HEK293 (cell line): Measurements from ENCODE around the gene CCZ1.

Experiments used
- ATF2 ChIP-seq: fragments of 450-650 bp; formaldehyde crosslinking; IDR thresholded peaks from 2 replicates; pipeline ENCODE4 v1.5.1; 2016; ENCODE audit warnings: missing biosample characterization, missing genetic modification characterization, low read depth
- CTCF ChIP-seq: fragments of 450-650 bp; formaldehyde crosslinking; IDR thresholded peaks from 2 replicates; pipeline ENCODE4 v1.5.1; 2016; ENCODE audit warnings: missing biosample characterization, missing genetic modification characterization
- PRDM2 ChIP-seq: fragments of 450-650 bp; formaldehyde crosslinking; IDR thresholded peaks from 2 replicates; pipeline ENCODE4 v1.5.1; 2016; ENCODE audit warnings: missing biosample characterization, missing genetic modification characterization, borderline replicate concordance
- PRDM6 ChIP-seq: fragments of 450-650 bp; formaldehyde crosslinking; IDR thresholded peaks from 2 replicates; pipeline ENCODE4 v1.5.1; 2017; ENCODE audit warnings: missing biosample characterization, missing genetic modification characterization
- YY1 ChIP-seq: fragments of 450-650 bp; formaldehyde crosslinking; IDR thresholded peaks from 2 replicates; pipeline ENCODE4 v1.5.1; 2018; ENCODE audit warnings: missing biosample characterization, missing genetic modification characterization
- ZBTB10 ChIP-seq: fragments of 450-650 bp; formaldehyde crosslinking; IDR thresholded peaks from 2 replicates; pipeline ENCODE4 v1.5.1; 2016; ENCODE audit warnings: missing biosample characterization, missing genetic modification characterization
- ZNF114 ChIP-seq: fragments of 450-650 bp; formaldehyde crosslinking; IDR thresholded peaks from 2 replicates; pipeline ENCODE4 v1.5.0; 2017; ENCODE audit warnings: missing biosample characterization, missing genetic modification characterization
- ZNF24 ChIP-seq: fragments of 450-650 bp; formaldehyde crosslinking; IDR thresholded peaks from 2 replicates; pipeline ENCODE4 v1.5.1; 2016; ENCODE audit warnings: missing biosample characterization, missing genetic modification characterization
- ZNF274 ChIP-seq, 2 experiments: fragments of 200-500 bp in 1 of 2; fragments of 450-650 bp in 1 of 2; sonication (Bioruptor generic) in 1 of 2; formaldehyde crosslinking in 1 of 2; IDR thresholded peaks; 2 replicates each; pipeline versions ENCODE4 v1.5.1 to v1.6.1; 2014 to 2016; ENCODE audit warnings: borderline replicate concordance in 1 of 2, inconsistent platforms in 1 of 2, low read length in 1 of 2, missing biosample characterization in 1 of 2, missing genetic modification characterization in 1 of 2
- ZNF354C ChIP-seq: fragments of 450-650 bp; formaldehyde crosslinking; IDR thresholded peaks from 2 replicates; pipeline ENCODE4 v1.5.1; 2016; ENCODE audit warnings: missing biosample characterization, missing genetic modification characterization, low read depth, borderline replicate concordance
- ZNF473 ChIP-seq: fragments of 450-650 bp; formaldehyde crosslinking; IDR thresholded peaks from 2 replicates; pipeline ENCODE4 v1.5.1; 2017; ENCODE audit warnings: missing biosample characterization, missing genetic modification characterization
- ZNF513 ChIP-seq: fragments of 450-650 bp; IDR thresholded peaks from 2 replicates; pipeline ENCODE4 v1.5.1; 2018; ENCODE audit warnings: missing biosample characterization, missing genetic modification characterization
- ZNF596 ChIP-seq: fragments of 450-650 bp; IDR thresholded peaks from 2 replicates; pipeline ENCODE4 v1.5.0; 2018; ENCODE audit warnings: missing biosample characterization, mild to moderate bottlenecking, missing genetic modification characterization, moderate library complexity

- TF ChIP-seq CTCF (tag by site-specific recombination) = no peak
- no peak for TF ChIP-seq ZBTB10 (tag by site-specific recombination)
- TF ChIP-seq YY1 (tag by site-specific recombination) = no peak
- no peak for TF ChIP-seq PRDM6 (tag by site-specific recombination)
- no peak for TF ChIP-seq ZNF596 (tag by site-specific recombination)
- TF ChIP-seq ZNF24 (tag by site-specific recombination) = no peak
- no peak for TF ChIP-seq PRDM2
- TF ChIP-seq ZNF513 = no peak
- TF ChIP-seq ZNF354C = no peak
- TF ChIP-seq ZNF274 (IDR thresholded peaks at IDR 0.05; ENCODE audit: low read length) = no peak
- no peak for TF ChIP-seq ZNF274 (tag by site-specific recombination; IDR thresholded peaks at IDR 0.05; ENCODE audit: borderline replicate concordance)
- TF ChIP-seq ZNF473 (tag by site-specific recombination) = no peak
- no peak for TF ChIP-seq ATF2
- no peak for TF ChIP-seq ZNF114 (tag by site-specific recombination)
These were observed 43.8 kb upstream of the CCZ1 start for GRCh38 chr7:5854738-5855137.
